Inflammatory macrophage treated with lipopolysaccharide for 1 hour (primary cell): ENCODE data around the gene GPER1.
A peak's percentile ranks its signal among the peaks of the same experiment; 100 is the strongest.
"Not testable (repeated sequence)": the region's sequence is repeated elsewhere in the genome, so short reads cannot be mapped to it uniquely, and the experiment has no call there.

ENCODE experiments used
- DNase-seq, 2 donors: peaks; one replicate each; pipeline ENCODE4 v3.0.0-alpha.2; 2020 to 2022

GPER1 gene

DNA sequence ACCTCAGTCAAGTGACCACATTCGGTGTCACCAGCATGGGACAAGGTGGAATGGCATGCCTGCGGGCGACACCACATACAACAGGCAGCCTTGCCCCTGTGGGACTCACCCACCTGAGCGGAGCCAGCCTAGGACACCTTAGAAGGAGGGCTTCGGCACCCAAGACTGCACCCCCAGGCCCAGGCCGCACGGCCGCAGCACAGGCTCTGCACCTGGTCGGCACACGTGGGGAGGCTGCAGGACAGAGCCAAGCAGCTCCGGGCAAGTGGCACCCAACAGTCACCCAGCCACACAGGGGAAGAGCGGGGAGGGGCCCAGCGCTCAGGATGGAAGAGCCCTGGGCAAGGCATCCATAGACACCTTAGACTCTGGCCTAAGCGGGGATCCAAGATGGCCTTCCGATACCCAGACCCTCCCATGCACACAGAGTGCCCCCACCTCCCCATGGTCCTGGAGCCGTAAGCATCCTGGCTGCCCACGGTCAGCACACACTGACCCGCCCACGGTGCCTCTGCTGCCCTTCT lies 16.1 kb upstream of the GPER1 start:
- no peak for DNase-seq

- DNase-seq = no peak
Measured at GRCh38 chr7:1073142-1073977, 14.6 kb upstream of the GPER1 start.

DNA sequence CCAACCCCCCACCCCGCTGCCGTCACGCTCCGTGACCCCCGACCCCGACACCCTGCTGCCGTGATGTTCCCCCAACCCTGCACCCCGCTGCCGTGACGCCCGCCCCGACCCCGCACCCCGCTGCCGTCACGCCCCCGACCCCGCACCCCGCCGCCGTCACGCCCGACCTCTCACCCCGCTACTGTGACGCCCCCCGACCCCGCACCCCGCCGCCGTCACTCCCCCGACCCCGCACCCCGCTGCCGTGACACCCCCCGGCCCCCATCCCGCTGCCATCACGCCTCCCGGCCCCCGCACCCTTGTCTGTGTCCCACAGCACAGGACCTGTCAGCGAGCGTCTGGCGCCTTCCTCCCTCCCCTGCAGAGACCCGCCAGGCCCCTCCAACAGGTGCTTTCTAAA lies 13.9 kb upstream of the GPER1 start:
- not testable (repeated sequence) for DNase-seq

- no peak for DNase-seq
Measured at GRCh38 chr7:1074593-1075431, 13.1 kb upstream of the GPER1 start.

DNA sequence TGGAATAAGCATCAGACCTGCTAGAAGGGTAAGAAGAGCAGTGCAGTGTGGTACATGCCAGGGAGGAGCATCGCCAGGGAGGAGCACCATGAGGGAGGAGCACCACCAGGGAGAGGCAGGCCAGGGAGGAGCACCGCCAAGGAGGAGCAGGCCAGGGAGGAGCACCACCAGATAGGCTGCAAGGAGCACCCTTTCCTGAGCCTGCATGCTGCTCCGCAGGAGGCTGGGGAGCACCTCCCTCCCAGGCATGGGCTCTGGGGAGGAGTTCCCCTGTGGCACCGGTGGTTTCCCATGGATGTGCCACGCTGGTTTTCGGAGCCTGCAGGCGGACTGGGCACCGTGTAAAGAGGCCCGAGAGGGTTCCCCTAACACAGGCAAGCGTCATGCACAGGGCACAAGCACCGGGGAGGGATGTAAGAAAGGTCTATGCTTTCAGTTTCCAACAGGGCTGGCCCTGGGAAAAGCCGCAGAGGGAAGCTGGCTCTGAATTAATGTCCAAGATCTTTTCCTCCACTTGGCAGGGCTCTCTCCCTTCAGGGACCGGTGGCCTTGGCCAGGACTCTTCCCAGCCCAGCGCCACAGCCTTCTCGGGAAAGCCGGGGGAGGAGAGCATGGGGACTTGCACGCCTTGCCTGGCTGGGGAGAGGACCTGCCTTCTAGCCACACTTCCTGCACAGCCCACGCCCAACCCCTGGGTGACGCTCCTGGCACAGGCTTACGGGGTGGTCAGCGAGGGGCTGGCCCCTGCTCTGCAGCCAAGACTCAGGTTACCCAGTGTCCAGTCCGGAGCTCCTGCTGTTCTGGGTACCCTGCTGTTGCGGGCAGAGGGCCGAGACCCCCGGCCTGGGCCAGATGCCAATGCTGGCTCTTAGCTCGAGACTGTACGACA lies 11.5 kb upstream of the GPER1 start:
- no peak for DNase-seq

- DNase-seq = no peak
Measured at GRCh38 chr7:1078519-1078918, 9.4 kb upstream of the GPER1 start.

DNA sequence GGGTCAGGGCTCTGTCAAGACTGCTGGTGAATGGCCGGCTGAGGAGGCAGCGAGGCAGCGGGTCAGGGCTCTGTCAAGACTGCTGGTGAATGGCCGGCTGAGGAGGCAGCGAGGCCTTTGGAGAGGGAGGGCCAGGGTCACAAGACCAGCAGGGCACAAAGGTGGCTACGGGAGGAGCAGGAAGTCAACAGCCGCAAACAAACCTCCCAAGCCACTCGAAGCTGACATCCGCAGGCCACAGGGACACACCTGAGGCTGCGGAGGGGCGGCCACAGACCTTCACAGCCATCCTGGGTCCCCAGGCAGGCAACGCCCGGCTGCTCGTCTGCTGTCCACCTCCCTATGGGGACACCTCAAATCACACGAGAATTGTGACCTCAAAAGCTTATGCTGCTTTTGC lies 8.9 kb upstream of the GPER1 start:
- no peak for DNase-seq

DNA sequence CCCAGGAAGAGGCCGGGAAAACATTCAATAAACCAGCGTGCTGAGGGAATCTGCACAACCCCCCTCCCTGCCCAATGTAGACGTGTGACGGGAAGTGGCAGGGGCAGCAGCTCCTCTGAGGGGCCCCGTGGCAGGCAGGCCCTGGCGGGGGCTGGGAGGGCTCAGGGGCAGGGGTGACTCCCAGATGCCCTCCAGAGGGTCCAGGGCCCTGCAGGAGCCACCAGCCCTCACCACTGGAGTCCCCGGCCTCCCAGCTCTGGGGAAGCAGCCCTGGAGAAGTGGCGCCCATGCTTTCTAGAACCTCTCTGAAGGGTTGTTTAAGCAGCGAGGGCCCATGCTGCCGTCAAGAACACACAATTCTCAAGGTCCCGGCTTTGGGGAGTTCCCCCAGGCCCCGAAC lies 8.4 kb upstream of the GPER1 start:
- DNase-seq = no peak

DNA sequence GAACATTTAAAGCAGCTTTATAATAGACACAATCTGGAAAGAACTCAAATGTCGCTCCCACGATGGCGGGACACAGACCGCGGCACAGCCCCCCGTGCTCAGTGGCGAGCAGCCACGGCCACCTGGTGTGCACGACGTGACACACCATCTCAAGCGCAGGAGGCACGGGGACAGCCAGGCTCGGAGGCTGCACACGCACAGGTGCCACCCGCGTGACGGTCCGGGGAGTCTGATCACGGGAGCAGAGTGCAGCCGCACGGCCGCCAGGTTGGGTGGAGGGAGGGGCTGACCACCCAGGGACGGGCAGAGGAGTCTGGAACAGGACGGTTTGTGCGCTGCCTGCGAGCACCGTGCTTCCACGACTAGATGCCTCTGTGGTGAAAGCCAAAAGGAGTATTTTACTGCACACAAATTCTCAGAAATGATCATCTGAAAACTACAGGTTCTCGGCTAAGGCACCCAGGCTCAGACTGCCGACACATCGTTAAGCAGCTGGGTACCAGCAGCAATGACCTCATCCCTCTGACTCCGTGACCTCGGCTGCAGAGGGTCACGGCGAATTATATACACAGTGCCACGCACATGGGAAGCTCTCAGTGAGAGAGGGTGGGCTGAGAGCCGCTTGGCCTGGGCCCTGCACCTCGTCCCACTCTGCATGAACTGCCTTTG lies 7.5 kb upstream of the GPER1 start:
- DNase-seq = no peak

DNA sequence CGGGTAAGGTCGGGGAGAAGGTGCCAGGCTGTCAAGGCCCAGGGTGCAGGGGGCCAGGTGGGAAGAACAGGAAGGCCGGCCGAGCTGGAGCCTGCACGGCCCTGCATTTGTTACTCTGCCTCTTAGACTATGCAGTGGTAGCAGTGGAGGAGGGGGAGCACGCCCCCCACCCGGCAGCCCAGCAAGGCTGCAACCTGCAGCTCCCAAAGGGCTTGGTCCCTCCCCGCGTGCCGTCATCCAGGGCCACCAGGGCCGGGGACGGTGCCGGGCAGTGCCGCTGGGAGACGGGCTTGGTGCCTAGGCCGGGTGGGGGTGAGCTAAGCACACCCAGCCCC lies 7.0 kb upstream of the GPER1 start:
- DNase-seq = no peak

- no peak for DNase-seq
Measured at GRCh38 chr7:1081336-1081735, 6.6 kb upstream of the GPER1 start.

DNA sequence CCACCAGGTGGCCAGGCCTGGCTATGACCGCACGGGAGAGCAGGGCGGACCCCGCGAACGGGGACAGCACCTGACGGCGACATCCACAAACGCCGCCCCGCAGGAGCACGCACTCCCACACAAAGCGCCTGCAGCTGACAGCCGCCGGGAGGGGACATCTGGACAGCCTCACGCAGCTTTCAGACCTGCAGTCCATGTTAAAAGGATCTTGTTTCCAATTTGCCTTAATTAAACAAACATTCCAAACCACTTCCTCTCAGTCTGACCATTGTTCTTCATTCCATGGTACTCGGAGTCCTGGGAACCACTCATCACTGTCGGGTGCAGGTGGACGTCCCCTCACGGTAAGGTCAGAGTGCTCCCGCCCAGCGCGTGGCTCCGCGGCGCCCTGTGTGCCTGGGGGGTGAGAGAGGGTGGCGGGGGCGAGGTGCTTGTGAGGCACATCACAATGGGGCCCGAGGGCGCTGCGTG lies 5.9 kb upstream of the GPER1 start:
- DNase-seq = no peak

GRCh38 chr7:1083729-1084657 lies 3.9 kb upstream of the GPER1 start:
- no peak for DNase-seq

DNA sequence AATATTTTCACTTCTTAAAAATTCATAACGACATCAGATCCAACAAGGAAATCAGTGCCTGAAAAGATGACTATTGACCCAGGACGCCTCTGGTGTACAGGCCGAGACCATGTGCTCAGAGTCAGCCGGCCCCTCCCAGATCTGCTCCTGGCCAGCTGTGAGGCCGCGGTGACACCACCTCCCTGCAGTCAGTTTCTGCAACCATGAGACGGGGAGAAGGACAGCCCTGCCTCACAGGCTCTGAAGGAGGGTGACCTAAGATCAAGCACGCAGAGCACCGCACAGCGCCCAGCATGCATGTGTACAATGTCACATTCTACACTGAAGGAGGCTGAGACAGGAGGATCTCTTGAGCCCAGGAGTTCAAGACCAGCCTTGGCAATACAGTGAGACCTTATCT lies 2.6 kb upstream of the GPER1 start:
- no peak for DNase-seq

DNA sequence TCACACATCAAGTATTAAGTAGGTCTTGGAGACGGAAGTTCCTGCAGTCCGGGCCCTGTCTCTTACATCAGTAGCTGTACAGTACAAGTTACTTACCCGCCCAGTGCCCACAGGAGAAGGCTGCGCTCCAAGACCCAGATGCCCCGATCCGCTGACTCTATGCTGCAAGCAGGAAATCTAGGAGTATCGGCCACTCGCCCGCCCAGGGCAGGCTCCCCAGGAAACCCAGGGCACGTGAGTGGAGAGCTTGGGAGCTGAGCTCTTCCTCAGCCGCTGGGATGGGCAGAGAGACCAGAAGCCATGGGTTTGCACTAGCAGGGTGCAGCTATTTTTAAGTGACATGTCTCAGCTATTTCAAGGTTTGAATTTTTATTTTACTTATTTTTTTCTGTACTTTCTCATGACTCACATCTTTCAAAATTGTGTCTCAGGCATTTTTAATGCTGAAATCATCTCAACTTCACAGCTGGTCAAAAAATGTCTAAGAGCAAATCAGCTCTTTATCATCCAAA lies 1.9 kb upstream of the GPER1 start:
- DNase-seq = no peak

DNA sequence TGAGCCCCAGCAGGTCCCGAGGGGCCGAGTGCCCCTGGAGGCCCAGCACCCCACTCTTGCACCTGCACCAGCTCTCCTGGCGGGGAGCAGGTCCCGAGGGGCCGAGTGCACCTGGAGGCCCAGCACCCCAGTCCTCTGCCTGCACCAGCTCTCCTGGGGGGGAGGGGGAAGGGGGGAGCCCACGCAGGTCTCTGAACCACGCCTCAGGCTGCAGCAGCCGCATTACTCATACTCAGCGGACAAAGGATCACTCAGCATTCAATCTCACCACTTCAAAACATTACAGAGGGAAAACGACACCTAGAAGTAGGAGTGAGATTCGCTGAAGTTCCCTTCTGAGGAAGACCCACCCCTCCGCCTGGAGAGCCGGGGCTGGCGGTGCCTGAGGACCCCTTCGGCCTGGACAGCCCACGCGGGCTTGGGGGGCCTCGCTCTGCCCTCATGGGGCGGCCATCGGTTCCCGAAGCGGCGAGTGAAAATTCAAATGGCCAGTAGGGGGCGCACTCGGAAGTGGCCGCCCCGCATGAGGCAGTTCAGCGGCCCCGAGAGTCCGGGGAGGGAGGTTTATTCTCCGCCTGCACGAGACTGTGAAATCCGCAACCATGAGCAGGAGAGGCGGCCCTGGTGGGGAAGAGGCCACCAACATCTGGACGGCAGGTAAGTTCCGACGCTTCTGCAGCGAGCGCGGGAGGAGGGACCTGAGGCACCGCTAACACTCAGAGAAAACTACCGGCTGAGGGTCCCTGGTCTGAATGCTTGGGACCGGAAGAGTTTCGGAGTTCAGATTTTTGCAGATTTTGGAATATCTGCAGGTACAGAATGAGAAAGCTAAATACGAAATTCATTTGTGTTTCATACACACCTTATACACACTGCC lies 1.1 kb upstream of the GPER1 start:
- DNase-seq = peak; percentile 32 to 84

- no peak for DNase-seq
Measured at GRCh38 chr7:1087465-1087814, 473 bp upstream of the GPER1 start.

DNA sequence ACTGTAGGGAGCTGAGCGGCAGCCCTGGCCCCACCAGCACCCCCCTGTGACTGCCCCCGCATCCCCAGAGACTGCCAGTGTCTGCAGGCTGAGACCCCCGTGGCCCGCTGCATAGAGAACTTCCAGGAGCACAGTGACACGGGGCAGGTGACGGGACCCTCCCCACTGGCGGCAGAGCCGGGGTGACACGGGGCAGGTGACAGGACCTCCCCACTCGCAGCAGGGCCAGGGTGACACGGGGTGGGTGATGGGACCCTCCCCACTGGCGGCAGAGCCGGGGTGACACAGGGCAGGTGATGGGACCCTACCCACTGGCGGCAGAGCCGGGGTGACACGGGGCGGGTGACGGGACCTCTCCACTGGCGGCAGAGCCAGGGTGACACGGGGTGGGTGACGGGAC lies 2.3 kb downstream of the GPER1 start:
- DNase-seq = no peak

DNA sequence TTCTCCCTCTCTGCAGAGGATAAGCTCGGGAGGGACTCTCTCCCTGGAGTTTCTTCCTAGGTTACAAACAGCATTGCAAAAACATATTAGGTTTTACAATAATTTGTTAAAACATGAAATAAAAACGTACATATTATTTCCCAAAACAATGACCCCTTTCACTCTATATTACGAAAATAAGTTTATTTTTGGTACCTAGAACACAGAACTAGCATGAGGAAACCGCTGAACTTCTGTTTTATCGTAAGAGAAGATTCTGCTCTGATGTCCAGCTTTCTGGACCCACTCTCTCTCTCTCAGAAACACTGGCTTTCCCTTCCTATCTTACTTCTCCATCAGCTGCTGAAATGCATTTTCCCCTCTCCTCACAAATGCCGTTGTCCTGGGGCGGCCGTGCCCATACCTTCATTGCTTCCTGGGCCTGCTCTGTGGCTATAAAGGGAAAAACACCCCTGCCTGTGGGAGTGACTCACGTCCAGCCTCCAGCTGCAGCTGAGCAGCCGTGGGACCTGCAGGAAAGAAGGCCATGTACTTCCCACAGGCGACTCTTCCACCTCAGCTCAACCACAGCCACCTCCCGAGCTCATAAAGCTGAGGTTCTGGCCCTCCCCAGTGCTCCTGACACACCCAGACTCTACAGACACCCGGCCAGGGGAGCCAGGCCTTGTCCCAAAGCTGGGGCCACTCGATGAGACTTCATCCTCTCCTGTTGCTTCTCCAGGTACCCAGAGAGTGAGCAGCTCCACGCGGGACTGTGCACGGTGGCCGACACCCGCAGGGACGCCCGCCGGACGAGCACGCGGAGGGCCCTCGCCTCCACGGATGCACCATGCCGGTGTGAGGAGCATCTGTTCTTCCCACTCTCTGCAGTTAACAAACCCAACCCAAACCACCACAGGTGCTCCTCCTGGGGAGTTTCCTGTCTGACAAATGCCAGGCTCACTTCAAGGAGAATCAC lies 3.1 kb downstream of the GPER1 start:
- DNase-seq = peak; percentile 61 to 63
